Activated B cell treated with CpG ODN at 0.5 μM for 24 hours (primary cell): Measurements from ENCODE around the gene SAMD4A. TPM values are rescaled to one million over a fixed set of nuclear protein-coding genes. Genes with fewer than 3 reads are reported as not detected.

ENCODE experiments used
- ATAC-seq: fragments of 200-7000 bp; cut with Tn5 transposase; one replicate; pipeline ENCODE4 v1.10.0; 2021; ENCODE audit warnings: low read depth, mild to moderate bottlenecking, moderate library complexity
- CTCF ChIA-PET: fragments of 350-600 bp; sonication (Branson Sonifier 250); formaldehyde crosslinking; loops from one replicate; lab custom pipeline; 2021; ENCODE audit warnings: antibody characterized with exemption; lab: Charles Lee
- POLR2A ChIA-PET: fragments of 350-600 bp; sonication (Branson Sonifier 250); formaldehyde crosslinking; loops from one replicate; lab custom pipeline; 2021; ENCODE audit warnings: antibody characterized with exemption; lab: Charles Lee
- DNase-seq: peaks from one replicate; pipeline ENCODE4 v3.0.0; 2022
- H3K27ac Mint-ChIP-seq: one replicate; pipeline ENCODE4 v1.8.0; 2020; ENCODE audit warnings: mixed read lengths
- H3K27me3 Mint-ChIP-seq: one replicate; pipeline ENCODE4 v1.8.0; 2021; ENCODE audit warnings: mixed read lengths
- H3K36me3 Mint-ChIP-seq: one replicate; pipeline ENCODE4 v1.8.0; 2021; ENCODE audit warnings: low read depth, mixed read lengths
- H3K4me1 Mint-ChIP-seq: one replicate; pipeline ENCODE4 v1.8.0; 2021; ENCODE audit warnings: mixed read lengths
- H3K4me3 Mint-ChIP-seq: one replicate; pipeline ENCODE4 v1.8.0; 2020; ENCODE audit warnings: mild to moderate bottlenecking, mixed read lengths
- H3K9me3 Mint-ChIP-seq: one replicate; pipeline ENCODE4 v1.8.0; 2020; ENCODE audit warnings: mixed read lengths
- CTCF ChIP-seq: fragments of 200-600 bp; IDR thresholded peaks from one replicate; pipeline ENCODE4 v1.8.0; 2022; ENCODE audit warnings: antibody characterized with exemption, mild to moderate bottlenecking
- intact Hi-C: fragments of 100-400 bp; cut with micrococcal nuclease; formaldehyde crosslinking; loops from one replicate; pipeline ENCODE4 v1.15.1; 2024
- total RNA-seq: library from RNA; stranded (reverse); gene quantifications from 2 replicates; pipeline ENCODE4 v1.2.3, GENCODE V29; 2022

The SAMD4A gene
- total RNA-seq, 1 donor from 2014 or later: 8.7 TPM

- POLR2A ChIA-PET: interaction anchor here (2.4 kb wide), 1 partner anchor 163 kb away, joined by 16 read pairs; the partner anchor contains the start of gene SAMD4A
- H3K9me3 Mint-ChIP-seq: no peaks in the 10 kb centered on the region
- CTCF ChIA-PET: interaction anchor here (1.8 kb wide), 1 partner anchor 165 kb away, joined by 3 read pairs; no protein-coding TSS in a partner anchor
- intact Hi-C loops: no loop called here
- H3K4me1 Mint-ChIP-seq: peaks cover 22% of the 10 kb centered on the region
- TF ChIP-seq CTCF: no peak
- DNase-seq: no peak
- no peaks in the 10 kb centered on the region for H3K27me3 Mint-ChIP-seq
- no peak overlapping the region for H3K4me3 Mint-ChIP-seq
- H3K27ac Mint-ChIP-seq: peak overlapping the region; percentile 44
- ATAC-seq: no peak
- no peaks in the 10 kb centered on the region for H3K36me3 Mint-ChIP-seq
Measured at GRCh38 chr14:54728700-54729527, 162.0 kb downstream of the SAMD4A start.

GRCh38 chr14:54730156-54730961 is 163.4 kb downstream of the SAMD4A start:
- intact Hi-C loops: loop anchor here (1.0 to 5.0 kb wide), 4 partner anchors 44 to 297 kb away; partner anchors contain the start of genes GCH1, SOCS4 and WDHD1
- TF ChIP-seq CTCF: no peak
- Mint-ChIP-seq H3K27ac (peak overlapping the region; percentile 88), H3K36me3 (no peaks in the 10 kb centered on the region), H3K4me1 (peaks cover 22% of the 10 kb centered on the region), H3K4me3 (peak overlapping the region; percentile 78), H3K9me3 (no peaks in the 10 kb centered on the region), H3K27me3 (no peaks in the 10 kb centered on the region)
- DNase-seq (no peak), ATAC-seq (peak; percentile 90)
- ChIA-PET CTCF (interaction anchor here (1.0 to 1.3 kb wide), 3 partner anchors 10 to 162 kb away, joined by 3 to 7 read pairs (median 4); no protein-coding TSS in a partner anchor), POLR2A (interaction anchor here (0.6 to 2.4 kb wide), 3 partner anchors 46 to 164 kb away, joined by 4 to 16 read pairs (median 4); partner anchors contain the start of gene SAMD4A)

GRCh38 chr14:54734966-54735365 is 168.0 kb downstream of the SAMD4A start:
- no peak for DNase-seq
- TF ChIP-seq CTCF: no peak
- Mint-ChIP-seq H3K36me3 (no peaks in the 10 kb centered on the region), H3K27me3 (no peaks in the 10 kb centered on the region), H3K4me1 (peaks cover 19% of the 10 kb centered on the region), H3K9me3 (no peaks in the 10 kb centered on the region), H3K4me3 (no peak overlapping the region), H3K27ac (no peak overlapping the region)
- intact Hi-C loops: loop anchor here (5.0 kb wide), 1 partner anchor 167 kb away; the partner anchor contains the start of gene GCH1
- CTCF ChIA-PET: no interaction called here
- ATAC-seq: no peak
- POLR2A ChIA-PET: interaction anchor here (0.7 kb wide), 1 partner anchor 1800 kb away, joined by 3 read pairs; no protein-coding TSS in a partner anchor

GRCh38 chr14:54735424-54735823 is 168.5 kb downstream of the SAMD4A start:
- CTCF ChIA-PET: no interaction called here
- no peak for DNase-seq
- Mint-ChIP-seq H3K9me3 (no peaks in the 10 kb centered on the region), H3K36me3 (no peaks in the 10 kb centered on the region), H3K4me1 (peaks cover 15% of the 10 kb centered on the region), H3K4me3 (no peak overlapping the region), H3K27me3 (no peaks in the 10 kb centered on the region), H3K27ac (no peak overlapping the region)
- intact Hi-C loops: no loop called here
- no peak for TF ChIP-seq CTCF
- POLR2A ChIA-PET: interaction anchor here (0.7 kb wide), 1 partner anchor 1800 kb away, joined by 3 read pairs; no protein-coding TSS in a partner anchor
- no peak for ATAC-seq
